HEK293T (cell line): Measurements from ENCODE around the gene SCGB3A1.

Experiments
- ARNT ChIP-seq: fragments of 450-650 bp; IDR thresholded peaks from 2 replicates; pipeline ENCODE4 v1.6.1; 2017; ENCODE audit warnings: mild to moderate bottlenecking
- BHLHE40 ChIP-seq: fragments of 450-650 bp; IDR thresholded peaks from 2 replicates; pipeline ENCODE4 v1.6.1; 2016; ENCODE audit warnings: mild to moderate bottlenecking, moderate library complexity, borderline replicate concordance
- FOXA1 ChIP-seq: fragments of 450-650 bp; IDR thresholded peaks from 2 replicates; pipeline ENCODE4 v1.6.1; 2016; ENCODE audit warnings: mild to moderate bottlenecking
- FOXK2 ChIP-seq: fragments of 450-650 bp; IDR thresholded peaks from 2 replicates; pipeline ENCODE4 v1.6.1; 2016; ENCODE audit warnings: mild to moderate bottlenecking
- FOXM1 ChIP-seq: fragments of 450-650 bp; IDR thresholded peaks from 2 replicates; pipeline ENCODE4 v1.6.1; 2017; ENCODE audit warnings: mild to moderate bottlenecking, borderline replicate concordance
- HDGF ChIP-seq: fragments of 450-650 bp; IDR thresholded peaks from 2 replicates; pipeline ENCODE4 v1.6.1; 2017; ENCODE audit warnings: antibody characterized with exemption, borderline replicate concordance
- L3MBTL2 ChIP-seq: fragments of 450-650 bp; conservative IDR thresholded peaks from 2 replicates; pipeline ENCODE4 v1.6.1; 2016; ENCODE audit warnings: mild to moderate bottlenecking
- NFRKB ChIP-seq: fragments of 450-650 bp; IDR thresholded peaks from 2 replicates; pipeline ENCODE4 v1.6.1; 2016; ENCODE audit warnings: mild to moderate bottlenecking, moderate library complexity
- SP1 ChIP-seq: fragments of 450-650 bp; IDR thresholded peaks from 2 replicates; pipeline ENCODE4 v1.6.1; 2017
- TARDBP ChIP-seq: fragments of 450-650 bp; IDR thresholded peaks from 2 replicates; pipeline ENCODE4 v1.6.1; 2016
- ZNF384 ChIP-seq: fragments of 450-650 bp; IDR thresholded peaks from 2 replicates; pipeline ENCODE4 v1.6.1; 2016

DNA sequence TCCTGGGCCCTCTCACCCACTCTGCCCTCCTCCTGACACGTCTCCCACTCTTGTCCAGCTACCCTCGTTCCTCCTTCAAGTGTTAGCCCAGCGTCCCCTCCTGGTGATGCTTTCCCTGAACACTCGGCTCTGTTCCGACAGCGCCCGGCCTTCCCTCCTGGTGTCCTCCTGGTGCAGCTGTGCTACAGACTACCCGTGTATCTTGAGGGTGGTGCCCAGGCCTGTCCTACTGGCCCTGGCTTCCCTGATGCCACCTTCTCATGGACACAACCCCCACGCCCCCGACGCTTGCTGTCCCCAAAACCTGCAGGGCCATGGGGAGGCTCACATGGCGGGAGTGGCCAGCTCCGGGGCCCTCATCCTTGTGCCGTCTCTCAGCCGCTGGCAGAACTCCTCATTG, 21.4 kb upstream of the SCGB3A1 start:
- TF ChIP-seq FOXA1: no peak
- no peak for TF ChIP-seq ZNF384
- TF ChIP-seq TARDBP: no peak
- TF ChIP-seq ARNT: no peak
- no peak for TF ChIP-seq NFRKB
- TF ChIP-seq SP1: no peak
- TF ChIP-seq HDGF: no peak
- TF ChIP-seq FOXM1: no peak
- TF ChIP-seq BHLHE40: no peak
- TF ChIP-seq FOXK2: no peak
- TF ChIP-seq L3MBTL2: no peak
